Epithelial cell of esophagus (primary cell): ENCODE results near the gene LHX4.

Experiments
- DNase-seq: peaks from one replicate; pipeline ENCODE4 v3.0.0; 2010; ENCODE audit warnings: low read depth
- H3K4me3 ChIP-seq: 2 replicates; pipeline ENCODE4 v1.5.1; 2011; ENCODE audit warnings: mild to moderate bottlenecking, low read length, control low read depth
- TF ChIP-seq, protein P1 (sequence below): IDR thresholded peaks from 2 replicates; pipeline ENCODE4 v1.5.1; 2011; ENCODE audit warnings: low read depth, mild to moderate bottlenecking, low read length, control low read depth, inconsistent platforms; ENCODE audit not compliant: insufficient read depth; ENCODE audit errors: missing control alignments

Gene LHX4

GRCh38 chr1:180241716-180242544, 11.9 kb downstream of the LHX4 start:
- peak; percentile 26 for DNase-seq
- H3K4me3 ChIP-seq = no peak overlapping the region
- TF ChIP-seq, protein P1, sequence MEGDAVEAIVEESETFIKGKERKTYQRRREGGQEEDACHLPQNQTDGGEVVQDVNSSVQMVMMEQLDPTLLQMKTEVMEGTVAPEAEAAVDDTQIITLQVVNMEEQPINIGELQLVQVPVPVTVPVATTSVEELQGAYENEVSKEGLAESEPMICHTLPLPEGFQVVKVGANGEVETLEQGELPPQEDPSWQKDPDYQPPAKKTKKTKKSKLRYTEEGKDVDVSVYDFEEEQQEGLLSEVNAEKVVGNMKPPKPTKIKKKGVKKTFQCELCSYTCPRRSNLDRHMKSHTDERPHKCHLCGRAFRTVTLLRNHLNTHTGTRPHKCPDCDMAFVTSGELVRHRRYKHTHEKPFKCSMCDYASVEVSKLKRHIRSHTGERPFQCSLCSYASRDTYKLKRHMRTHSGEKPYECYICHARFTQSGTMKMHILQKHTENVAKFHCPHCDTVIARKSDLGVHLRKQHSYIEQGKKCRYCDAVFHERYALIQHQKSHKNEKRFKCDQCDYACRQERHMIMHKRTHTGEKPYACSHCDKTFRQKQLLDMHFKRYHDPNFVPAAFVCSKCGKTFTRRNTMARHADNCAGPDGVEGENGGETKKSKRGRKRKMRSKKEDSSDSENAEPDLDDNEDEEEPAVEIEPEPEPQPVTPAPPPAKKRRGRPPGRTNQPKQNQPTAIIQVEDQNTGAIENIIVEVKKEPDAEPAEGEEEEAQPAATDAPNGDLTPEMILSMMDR = no peak

- TF ChIP-seq, protein P1 = no peak
- no peak overlapping the region for H3K4me3 ChIP-seq
- DNase-seq = no peak
Observed at GRCh38 chr1:180243517-180244221, 13.6 kb downstream of the LHX4 start.

DNA sequence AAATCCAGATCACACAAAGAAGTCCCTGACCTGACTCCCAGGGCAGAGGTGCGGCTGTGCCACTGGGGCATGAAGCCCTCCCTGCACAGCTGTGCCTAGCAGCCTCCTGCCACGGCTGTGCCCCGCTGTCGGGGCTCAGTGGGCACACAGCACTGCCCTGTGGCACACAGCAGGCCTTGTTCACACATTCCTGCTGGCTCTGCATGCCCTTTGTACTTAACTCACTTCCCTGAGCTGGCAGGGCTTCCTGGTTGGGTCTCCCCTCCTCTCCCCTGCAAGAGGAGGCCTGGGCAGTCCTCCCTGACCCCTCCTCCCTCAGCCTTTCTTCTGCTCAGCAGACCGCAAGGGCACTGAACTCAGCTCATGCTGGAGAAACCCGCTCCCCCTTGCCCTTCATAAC, 14.8 kb downstream of the LHX4 start:
- DNase-seq = no peak

DNA sequence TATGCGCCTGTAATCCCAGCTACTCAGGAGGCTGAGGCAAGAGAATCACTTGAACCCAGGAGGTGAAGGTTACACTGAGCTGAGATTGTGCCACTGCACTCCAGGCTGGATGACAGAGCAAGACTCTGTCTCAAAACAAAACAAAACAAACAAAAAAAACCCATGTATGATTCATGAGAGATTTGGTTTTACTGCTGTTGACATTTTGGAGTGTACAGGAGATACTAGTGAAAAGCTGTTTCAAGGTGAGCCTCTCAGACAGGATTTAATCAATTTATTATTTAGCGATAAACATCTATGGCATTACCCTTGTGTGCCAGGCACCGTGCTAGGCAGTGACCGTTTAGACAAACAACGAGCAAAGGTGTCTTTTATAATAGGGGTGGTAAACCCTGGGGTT, 16.5 kb downstream of the LHX4 start:
- no peak for DNase-seq
- no peak overlapping the region for H3K4me3 ChIP-seq
- TF ChIP-seq, protein P1 = no peak

More for the DNA sequence above, 14.8 kb downstream of the LHX4 start:
- no peak overlapping the region for H3K4me3 ChIP-seq
- TF ChIP-seq, protein P1 = no peak

GRCh38 chr1:180247061-180247460, 17.0 kb downstream of the LHX4 start:
- no peak overlapping the region for H3K4me3 ChIP-seq
- peak; percentile 23 for DNase-seq
- TF ChIP-seq, protein P1 = no peak

GRCh38 chr1:180247580-180247979, 17.5 kb downstream of the LHX4 start:
- H3K4me3 ChIP-seq = no peak overlapping the region
- TF ChIP-seq, protein P1 = no peak
- DNase-seq = no peak

DNA sequence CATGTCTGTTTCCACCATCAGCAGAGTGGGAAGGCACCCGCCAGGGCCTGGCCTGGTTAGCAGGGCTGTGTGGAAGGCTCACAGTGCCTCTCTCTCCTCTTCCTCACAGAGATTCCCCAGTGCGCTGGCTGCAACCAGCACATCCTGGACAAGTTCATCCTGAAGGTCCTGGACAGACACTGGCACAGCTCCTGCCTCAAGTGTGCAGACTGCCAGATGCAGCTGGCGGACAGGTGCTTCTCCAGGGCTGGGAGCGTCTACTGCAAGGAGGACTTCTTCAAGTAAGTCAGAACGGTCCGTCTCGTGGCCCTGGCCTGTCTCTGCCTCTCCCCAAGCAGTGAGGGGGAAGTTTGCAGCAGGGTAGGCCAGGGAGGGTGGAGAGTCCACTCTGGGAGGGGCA, 18.1 kb downstream of the LHX4 start:
- TF ChIP-seq, protein P1 = no peak
- no peak overlapping the region for H3K4me3 ChIP-seq
- DNase-seq = no peak
